BJ (cell line): ENCODE data around the gene MAP2K4. TPM values are rescaled to one million over a fixed set of nuclear protein-coding genes. Genes with fewer than 3 reads are reported as not detected.
"Not testable (repeated sequence)": the region's sequence is repeated elsewhere in the genome, so short reads cannot be mapped to it uniquely, and the experiment has no call there.

Source experiments
- CTCF ChIA-PET: fragments of 350-600 bp; formaldehyde crosslinking; extraction: SDS; loops from one replicate; lab custom pipeline; 2021; ENCODE audit warnings: antibody characterized with exemption, inconsistent platforms; lab: Yijun Ruan, JAX
- POLR2A ChIA-PET: fragments of 300-600 bp; sonication (Branson Sonifier 250); formaldehyde crosslinking; extraction: SDS; loops from one replicate; lab custom pipeline; 2021; ENCODE audit warnings: antibody characterized with exemption; lab: Charles Lee
- DNase-seq: peaks from one replicate; pipeline ENCODE4 v3.0.0-alpha.2; 2011; ENCODE audit warnings: low read depth
- H3K27me3 ChIP-seq: 2 replicates; pipeline ENCODE4 v1.6.0; 2011; ENCODE audit warnings: low read length; ENCODE audit not compliant: control insufficient read depth, insufficient read depth
- H3K36me3 ChIP-seq: 2 replicates; pipeline ENCODE4 v1.5.1; 2011; ENCODE audit warnings: low read length; ENCODE audit not compliant: control insufficient read depth, insufficient read depth
- H3K4me3 ChIP-seq: 2 replicates; pipeline ENCODE4 v1.5.1; 2011; ENCODE audit warnings: low read depth, mild to moderate bottlenecking, control low read depth, low read length
- CTCF ChIP-seq: IDR thresholded peaks from 2 replicates; pipeline ENCODE4 v1.5.1; 2011; ENCODE audit warnings: low read depth, mild to moderate bottlenecking, control low read depth, inconsistent platforms, low read length, moderate library complexity; ENCODE audit not compliant: insufficient read depth
- polyA plus RNA-seq: library from polyadenylated mRNA; depleted of rRNA; stranded (reverse); fragments of >200 nt; gene quantifications from 2 replicates; pipeline ENCODE4 v1.2.3, GENCODE V29; 2011

MAP2K4 gene
- polyA plus RNA-seq, 1 experiment, result 12.8 TPM

- no peaks in the 10 kb centered on the region; the same call in 1 of the 2 replicates for H3K36me3 ChIP-seq
- no peak for DNase-seq
- ChIA-PET POLR2A (no interaction called here), CTCF (interaction anchor here (0.6 to 1.0 kb wide), 2 partner anchors 10 to 15 kb away, joined by 3 read pairs; no protein-coding TSS in a partner anchor)
- H3K4me3 ChIP-seq, result no peak overlapping the region
- TF ChIP-seq CTCF, result no peak
- H3K27me3 ChIP-seq, result no peaks in the 10 kb centered on the region
Observed at GRCh38 chr17:12136646-12137045, 116.0 kb downstream of the MAP2K4 start.

- CTCF ChIA-PET, result no interaction called here
Observed at GRCh38 chr17:12137859-12138258, 117.2 kb downstream of the MAP2K4 start.

GRCh38 chr17:12140685-12141084, 120.0 kb downstream of the MAP2K4 start:
- DNase-seq, result no peak
- Histone ChIP-seq H3K27me3 (no peaks in the 10 kb centered on the region), H3K36me3 (peaks cover 3% of the 10 kb centered on the region; the same call in 1 of the 2 replicates), H3K4me3 (no peak overlapping the region)
- ChIA-PET CTCF (interaction anchor here (1.8 kb wide), 2 partner anchors 9 to 14 kb away, joined by 3 read pairs; no protein-coding TSS in a partner anchor), POLR2A (no interaction called here)
- no peak for TF ChIP-seq CTCF

More at GRCh38 chr17:12137859-12138258, 117.2 kb downstream of the MAP2K4 start:
- no peak for TF ChIP-seq CTCF
- POLR2A ChIA-PET, result no interaction called here
- peaks cover 3% of the 10 kb centered on the region; the same call in 1 of the 2 replicates for H3K36me3 ChIP-seq
- no peaks in the 10 kb centered on the region for H3K27me3 ChIP-seq
- DNase-seq, result no peak
- H3K4me3 ChIP-seq, result no peak overlapping the region

GRCh38 chr17:12162187-12162586, 141.5 kb downstream of the MAP2K4 start:
- H3K36me3 ChIP-seq, CTCF ChIA-PET, POLR2A ChIA-PET, H3K4me3 ChIP-seq, H3K27me3 ChIP-seq, DNase-seq: not testable (repeated sequence)

- H3K27me3 ChIP-seq, result no peaks in the 10 kb centered on the region
- no peak for DNase-seq
- POLR2A ChIA-PET, result no interaction called here
- CTCF ChIA-PET, result no interaction called here
- TF ChIP-seq CTCF, result no peak
- H3K36me3 ChIP-seq, result no peaks in the 10 kb centered on the region
- no peak overlapping the region for H3K4me3 ChIP-seq
Observed at GRCh38 chr17:12164085-12164484, 143.4 kb downstream of the MAP2K4 start.
